ENCODE data around the gene SDCBP2. TPM values are rescaled to one million over a fixed set of nuclear protein-coding genes. Genes with fewer than 3 reads are reported as not detected.

The SDCBP2 gene
- total and polyA plus RNA-seq, 10 of the 15 experiments (the other 5 are each of a cell fraction or from before 2014, with no cell fraction given), result 0.16 to 2.4 (median 1.1) TPM; not detected in 1

- TF ChIP-seq ZBTB40 (IDR thresholded peaks at IDR 0.05; ENCODE audit: borderline replicate concordance) (no peak), DPF2 (IDR thresholded peaks at IDR 0.05) (no peak), ASH2L (IDR thresholded peaks at IDR 0.05; ENCODE audit: borderline replicate concordance, low read depth) (no peak), ZBTB11 (CRISPR knock-in tag; IDR thresholded peaks at IDR 0.05) (no peak), NR2F1 (conservative IDR thresholded peaks at IDR 0.05) (no peak)
These were observed 21.4 kb downstream of the SDCBP2 start (continued) for GRCh38 chr20:1307571-1307971.

- Histone ChIP-seq H3K4me3 (no peak overlapping the region), H2AFZ (ENCODE audit: control insufficient read depth, low read depth, low read length) (no peak overlapping the region), H3K9me3 (replicated peaks; ENCODE audit: control insufficient read depth, insufficient read depth, low read length) (no peaks in the 10 kb centered on the region), H3K36me3 (ENCODE audit: control insufficient read depth in 2 of 2, insufficient read depth in 2 of 2, low read length in 1 of 2) (no peaks in the 10 kb centered on the region), H3K79me2 (ENCODE audit: control insufficient read depth, insufficient read depth, low read length) (no peaks in the 10 kb centered on the region), H3K27ac (ENCODE audit: control insufficient read depth, insufficient read depth) (no peak overlapping the region), H3K9ac (ENCODE audit: control insufficient read depth, insufficient read depth, low read length) (no peak overlapping the region), H3K4me2 (ENCODE audit: control insufficient read depth, insufficient read depth) (no peak overlapping the region), H4K20me1 (ENCODE audit: control insufficient read depth, insufficient read depth) (no peaks in the 10 kb centered on the region), H3K27me3 (replicated peaks in 1 of 2; ENCODE audit: control insufficient read depth in 2 of 2, insufficient read depth in 2 of 2, low read length in 1 of 2) (no peaks in the 10 kb centered on the region), H3K4me1 (ENCODE audit: control insufficient read depth, insufficient read depth, low read length) (no peaks in the 10 kb centered on the region)
- ChIA-PET CTCF (no interaction called here), SMC1A (ENCODE audit: uncharacterized antibody, unreplicated experiment) (no interaction called here), RAD21 (ENCODE audit: unreplicated experiment) (interaction anchor here (1.6 kb wide), 1 partner anchor 130 kb away, joined by 3 read pairs; no protein-coding TSS in a partner anchor), POLR2A (no interaction called here)
- 58% methylated on average over 10 of the region's 10 CpGs for WGBS (ENCODE audit: insufficient coverage, insufficient replicate concordance, low lambda C conversion rate, missing lambda C conversion rate)
- intact Hi-C loops (cut with micrococcal nuclease; ENCODE audit: unreplicated experiment) (no loop called here), in situ Hi-C loops (cut with MboI) (no loop called here)
- DNase-seq (ENCODE audit: low read depth, low spot score) (no peak), ATAC-seq (no peak), FAIRE-seq (no peak)
- no TSS peak for BruUV-seq (replicated peaks)
- TF ChIP-seq RCOR1 (conservative IDR thresholded peaks at IDR 0.05; ENCODE audit: low read depth, low read length), result no peak
- TF ChIP-seq NBN (IDR thresholded peaks at IDR 0.05), result no peak
- no peak for TF ChIP-seq TBL1XR1 (IDR thresholded peaks at IDR 0.05; ENCODE audit: low read depth, low read length)
- TF ChIP-seq ZBED1 (IDR thresholded peaks at IDR 0.05; ENCODE audit: borderline replicate concordance), result no peak
- TF ChIP-seq ZSCAN29 (IDR thresholded peaks at IDR 0.05), result no peak
- TF ChIP-seq NRF1 (conservative IDR thresholded peaks at IDR 0.05; ENCODE audit: low read depth, low read length), result no peak
- TF ChIP-seq SIX5 (IDR thresholded peaks at IDR 0.05; ENCODE audit: low read depth, low read length, severe bottlenecking), result no peak
- no peak for TF ChIP-seq STAT3 (IDR thresholded peaks at IDR 0.05; ENCODE audit: low read depth, low read length)
- TF ChIP-seq PAX8 (IDR thresholded peaks at IDR 0.05), result no peak
- no peak for TF ChIP-seq ZNF24 (IDR thresholded peaks at IDR 0.05)
These were observed 21.8 kb downstream of the SDCBP2 start for GRCh38 chr20:1307171-1307570.

Measured in GM12878 (cell line).